DOHH2 (cell line): Measurements from ENCODE around the gene ME3.

ENCODE experiments used
- H3F3A ChIP-seq: fragments of 200-600 bp; sonication (generic), shearing (Covaris generic); 2 replicates; pipeline ENCODE4 v1.6.0; 2016; ENCODE audit warnings: antibody characterized with exemption, mild to moderate bottlenecking; ENCODE audit not compliant: control insufficient read depth, insufficient read depth
- H3K27ac ChIP-seq: fragments of 200-600 bp; sonication (generic); 2 replicates; pipeline ENCODE4 v1.5.1; 2014; ENCODE audit warnings: low read depth, mild to moderate bottlenecking, low read length, moderate library complexity
- H3K27me3 ChIP-seq: fragments of 200-600 bp; sonication (generic); 2 replicates; pipeline ENCODE4 v1.6.1; 2014; ENCODE audit warnings: mild to moderate bottlenecking, low read length, mixed read lengths; ENCODE audit not compliant: control insufficient read depth
- H3K36me3 ChIP-seq: fragments of 200-600 bp; sonication (generic); 2 replicates; pipeline ENCODE4 v1.6.1; 2014; ENCODE audit warnings: mild to moderate bottlenecking, low read length, moderate library complexity, mixed read lengths; ENCODE audit not compliant: control insufficient read depth
- H3K4me1 ChIP-seq: fragments of 200-600 bp; sonication (generic); 2 replicates; pipeline ENCODE4 v1.6.1; 2014; ENCODE audit warnings: mild to moderate bottlenecking, low read length, mixed read lengths; ENCODE audit not compliant: control insufficient read depth
- H3K4me2 ChIP-seq: fragments of 200-600 bp; sonication (generic); 2 replicates; pipeline ENCODE4 v1.6.0; 2014; ENCODE audit warnings: mild to moderate bottlenecking, low read length, moderate library complexity
- H3K4me3 ChIP-seq: fragments of 200-600 bp; sonication (generic); 2 replicates; pipeline ENCODE4 v1.5.1; 2014; ENCODE audit warnings: mild to moderate bottlenecking, low read length, mixed read lengths
- H3K79me2 ChIP-seq: fragments of 200-600 bp; sonication (generic); 2 replicates; pipeline ENCODE4 v1.6.1; 2014; ENCODE audit warnings: mild to moderate bottlenecking, low read length, mixed read lengths; ENCODE audit not compliant: control insufficient read depth
- H3K9me2 ChIP-seq: fragments of 200-600 bp; sonication (generic); replicated peaks from 2 replicates; pipeline ENCODE4 v1.6.1; 2014; ENCODE audit warnings: mild to moderate bottlenecking, low read length, mixed read lengths; ENCODE audit not compliant: control insufficient read depth
- H3K9me3 ChIP-seq: fragments of 200-600 bp; sonication (generic); 2 replicates; pipeline ENCODE4 v1.6.1; 2014; ENCODE audit warnings: antibody characterized with exemption, low read length, mixed read lengths; ENCODE audit not compliant: control insufficient read depth, insufficient read depth
- H4K20me1 ChIP-seq: fragments of 200-600 bp; sonication (generic); 2 replicates; pipeline ENCODE4 v1.6.0; 2014; ENCODE audit warnings: low read depth, mild to moderate bottlenecking, antibody characterized with exemption, low read length, moderate library complexity; ENCODE audit not compliant: control insufficient read depth, insufficient read depth
- CTCF ChIP-seq: fragments of 200-600 bp; sonication (generic); IDR thresholded peaks from one replicate; pipeline ENCODE4 v1.5.1; 2014; ENCODE audit warnings: antibody characterized with exemption, mild to moderate bottlenecking, low read depth, low read length; ENCODE audit not compliant: poor library complexity, severe bottlenecking
- EZH2phosphoT487 ChIP-seq: fragments of 200-600 bp; sonication (generic); IDR thresholded peaks from 2 replicates; pipeline ENCODE4 v1.6.1; 2017; ENCODE audit warnings: borderline replicate concordance, mild to moderate bottlenecking, antibody characterized with exemption, low read length, moderate library complexity, mixed read lengths

The ME3 gene

GRCh38 chr11:86558207-86558606 lies 114.2 kb downstream of the ME3 start:
- no peak overlapping the region for H3K4me2 ChIP-seq
- no peaks in the 10 kb centered on the region for H4K20me1 ChIP-seq
- no peak overlapping the region for H3K27ac ChIP-seq
- no peaks in the 10 kb centered on the region for H3K27me3 ChIP-seq
- H3K36me3 ChIP-seq, result no peaks in the 10 kb centered on the region
- TF ChIP-seq EZH2phosphoT487, result no peak
- no peak for TF ChIP-seq CTCF
- H3K9me2 ChIP-seq, result no peaks in the 10 kb centered on the region
- no peaks in the 10 kb centered on the region for H3K79me2 ChIP-seq
- H3K4me3 ChIP-seq, result no peak overlapping the region
- H3F3A ChIP-seq, result no peaks in the 10 kb centered on the region
- no peaks in the 10 kb centered on the region for H3K9me3 ChIP-seq
- no peaks in the 10 kb centered on the region for H3K4me1 ChIP-seq

DNA sequence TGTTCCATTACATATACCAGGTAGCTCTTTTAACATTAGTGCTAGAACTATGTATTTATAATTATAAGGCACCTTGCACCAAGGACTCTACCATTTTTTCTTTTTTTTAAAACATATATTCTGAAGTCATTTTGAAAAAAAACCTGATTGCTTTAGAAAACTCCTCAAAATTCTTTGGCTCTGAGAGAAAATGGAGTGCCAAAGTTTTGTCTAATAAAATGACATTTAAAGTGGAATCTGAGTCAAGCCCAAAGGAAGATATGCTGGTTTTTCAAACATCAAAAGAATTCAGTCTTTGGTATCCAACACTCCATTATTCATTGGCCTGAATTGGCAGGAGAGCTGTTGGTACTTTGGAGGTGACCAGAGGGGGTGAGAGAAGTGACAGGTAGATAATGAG lies 116.5 kb downstream of the ME3 start:
- Histone ChIP-seq H3K79me2 (no peaks in the 10 kb centered on the region), H3K9me3 (no peaks in the 10 kb centered on the region), H3K4me1 (no peaks in the 10 kb centered on the region), H3F3A (no peaks in the 10 kb centered on the region), H3K27ac (no peak overlapping the region), H3K4me2 (no peak overlapping the region), H4K20me1 (no peaks in the 10 kb centered on the region), H3K9me2 (no peaks in the 10 kb centered on the region), H3K4me3 (no peak overlapping the region), H3K27me3 (no peaks in the 10 kb centered on the region; the same call in 1 of the 2 replicates), H3K36me3 (no peaks in the 10 kb centered on the region)
- TF ChIP-seq EZH2phosphoT487 (no peak), CTCF (no peak)

GRCh38 chr11:86555401-86555800 lies 117.0 kb downstream of the ME3 start:
- Histone ChIP-seq H3K9me2 (no peaks in the 10 kb centered on the region), H4K20me1 (no peaks in the 10 kb centered on the region), H3F3A (no peaks in the 10 kb centered on the region), H3K36me3 (no peaks in the 10 kb centered on the region), H3K79me2 (no peaks in the 10 kb centered on the region), H3K4me2 (no peak overlapping the region), H3K4me3 (no peak overlapping the region), H3K4me1 (no peaks in the 10 kb centered on the region), H3K27ac (no peak overlapping the region), H3K9me3 (no peaks in the 10 kb centered on the region), H3K27me3 (no peaks in the 10 kb centered on the region; the same call in 1 of the 2 replicates)
- TF ChIP-seq EZH2phosphoT487 (no peak), CTCF (no peak)

- no peaks in the 10 kb centered on the region for H3K9me3 ChIP-seq
- no peak overlapping the region for H3K4me2 ChIP-seq
- H3K9me2 ChIP-seq, result no peaks in the 10 kb centered on the region
- no peaks in the 10 kb centered on the region for H3F3A ChIP-seq
- H3K79me2 ChIP-seq, result no peaks in the 10 kb centered on the region
- H3K36me3 ChIP-seq, result no peaks in the 10 kb centered on the region
- no peaks in the 10 kb centered on the region for H4K20me1 ChIP-seq
- TF ChIP-seq EZH2phosphoT487, result no peak
- no peak for TF ChIP-seq CTCF
- H3K27ac ChIP-seq, result no peak overlapping the region
- no peak overlapping the region for H3K4me3 ChIP-seq
- no peaks in the 10 kb centered on the region; the same call in 1 of the 2 replicates for H3K27me3 ChIP-seq
- H3K4me1 ChIP-seq, result no peaks in the 10 kb centered on the region
Measured at GRCh38 chr11:86553265-86553664, 119.2 kb downstream of the ME3 start.
